ENCODE results near the gene OR10A2.
"Not testable (repeated sequence)": the region's sequence is repeated elsewhere in the genome, so short reads cannot be mapped to it uniquely, and the experiment has no call there.

OR10A2 gene

DNA sequence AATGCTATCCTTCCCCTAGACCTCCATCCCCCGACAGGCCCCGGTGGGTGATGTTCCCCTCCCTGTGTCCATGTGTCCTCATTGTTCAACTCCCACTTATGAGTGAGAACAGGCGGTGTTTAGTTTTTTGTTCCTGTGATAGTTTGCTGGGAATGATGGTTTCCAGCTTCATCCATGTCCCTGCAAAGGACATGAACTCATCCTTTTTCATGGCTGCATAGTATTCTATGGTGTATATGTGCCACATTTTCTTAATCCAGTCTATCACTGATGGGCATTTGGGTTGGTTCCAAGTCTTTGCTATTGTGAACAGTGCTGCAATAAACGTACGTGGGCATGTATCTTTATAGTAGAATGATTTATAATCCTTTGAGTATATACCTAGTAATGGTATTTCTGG is 24.9 kb downstream of the OR10A2 start:
- not testable (repeated sequence) for DNase-seq

DNA sequence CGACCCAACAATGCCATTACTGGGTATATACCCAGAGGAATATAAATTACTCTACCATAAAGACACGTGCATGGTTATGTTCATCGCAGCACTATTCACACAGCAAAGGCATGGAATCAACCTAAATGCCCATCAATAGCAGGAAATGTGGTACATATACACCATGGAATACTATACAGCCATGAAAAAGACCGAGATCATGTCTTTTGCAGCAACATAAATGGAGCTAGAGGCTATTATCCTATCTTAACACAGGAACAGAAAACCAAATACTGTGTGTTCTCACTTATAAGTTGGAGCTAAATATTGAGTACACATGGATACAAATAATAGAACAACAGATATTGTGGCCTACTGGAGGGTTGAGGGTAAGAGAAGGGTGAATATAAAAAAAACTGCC is 26.0 kb downstream of the OR10A2 start:
- no peak for DNase-seq

DNA sequence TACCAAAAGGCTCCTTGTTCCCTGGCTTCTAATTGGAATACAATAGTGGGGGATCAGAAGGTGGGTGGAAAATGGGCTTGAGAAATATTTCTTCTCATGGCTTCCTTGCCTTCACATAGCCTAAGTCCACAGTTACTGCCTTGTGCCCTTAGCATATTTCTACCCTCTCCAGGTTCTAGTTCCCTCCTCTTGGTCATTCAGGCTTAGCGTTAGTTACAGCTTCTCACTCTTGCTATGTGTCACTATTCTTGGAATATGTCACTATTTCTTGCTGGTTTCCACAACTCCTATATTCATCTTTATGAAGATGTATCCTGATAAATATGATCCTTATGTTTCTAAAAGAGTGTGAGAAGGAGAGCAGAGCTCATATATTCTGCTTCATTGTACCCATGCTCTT is 27.0 kb downstream of the OR10A2 start:
- no peak for DNase-seq

DNA sequence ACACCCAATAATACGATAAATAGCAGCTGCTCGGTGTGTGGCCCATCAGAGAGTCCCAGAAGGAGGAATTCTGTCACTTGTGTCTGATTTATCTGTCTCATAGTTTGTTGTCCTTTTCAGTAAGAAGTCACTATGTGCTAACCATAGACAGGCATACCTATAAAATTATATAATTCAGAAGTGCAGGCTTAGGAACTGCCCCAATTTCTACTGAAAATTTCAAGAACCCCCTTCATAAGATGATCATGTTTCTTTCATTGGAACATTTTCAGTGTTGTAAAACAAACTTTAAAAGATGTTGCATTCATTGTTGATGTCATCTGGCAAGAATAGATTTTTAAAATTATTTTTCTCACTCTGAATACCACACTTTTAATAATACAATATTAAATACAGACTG is 29.5 kb downstream of the OR10A2 start, which contains the start of gene OR2D2:
OR2D2 (minus strand) TSS at position 101 of the 400 bp plus-strand sequence; CDS start at position 101, 0 bp downstream.
- no peak for DNase-seq

DNA sequence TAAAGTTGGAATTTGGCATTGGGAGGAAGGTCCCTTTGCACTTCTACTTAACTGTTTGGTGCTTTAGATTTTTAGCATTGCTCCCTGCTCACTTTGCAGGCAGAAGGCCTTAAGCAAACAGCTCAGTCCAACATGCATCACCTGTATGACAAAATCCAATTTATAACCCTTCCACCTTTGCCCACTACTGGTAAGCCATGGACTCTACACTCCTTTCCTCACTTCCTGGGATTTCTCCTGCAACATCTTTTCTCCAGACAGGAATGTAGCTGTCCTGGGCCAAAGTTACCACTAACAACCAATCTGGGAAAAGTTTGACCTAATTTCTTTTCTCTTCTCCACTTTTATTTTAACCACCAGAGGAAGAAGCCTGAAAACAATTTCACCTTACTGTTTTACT is 31.2 kb downstream of the OR10A2 start:
- DNase-seq = no peak

DNA sequence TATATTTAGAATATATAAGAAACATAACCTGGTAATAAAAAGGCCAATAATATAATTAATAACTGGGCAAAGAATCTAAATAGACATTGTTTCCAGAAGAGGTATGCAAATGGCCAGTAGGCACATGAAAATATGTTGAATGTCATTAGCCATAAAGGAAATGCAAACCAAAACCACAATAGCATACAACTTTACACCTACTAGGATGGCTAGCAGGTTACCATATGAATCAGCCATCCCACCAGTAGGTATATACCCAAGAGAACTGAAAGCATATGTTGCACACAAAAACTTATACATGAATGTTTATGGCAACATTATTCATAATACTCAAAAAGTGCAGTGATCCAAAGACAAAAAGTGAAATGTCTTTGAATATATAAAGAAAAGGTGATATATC is 32.2 kb downstream of the OR10A2 start:
- no peak for DNase-seq

DNA sequence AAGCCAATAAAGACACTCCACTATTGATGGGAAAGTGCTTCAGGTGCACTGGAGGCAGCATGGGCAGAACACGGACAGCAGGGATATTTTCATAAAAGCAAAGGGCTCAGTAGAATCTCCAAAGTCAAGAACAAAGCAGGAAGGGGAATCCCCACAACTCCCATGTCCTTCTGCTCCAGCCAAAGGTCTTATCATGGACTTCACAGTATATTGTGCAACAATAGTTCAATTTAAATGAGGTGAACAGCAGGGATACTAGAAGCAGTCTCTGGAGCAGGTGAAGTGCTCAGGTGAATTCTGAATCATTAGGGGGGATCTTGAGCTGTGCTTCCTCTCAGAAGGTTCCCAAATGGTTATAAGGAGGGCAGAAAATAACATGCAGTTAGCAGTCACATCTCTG is 36.1 kb downstream of the OR10A2 start:
- no peak for DNase-seq

DNA sequence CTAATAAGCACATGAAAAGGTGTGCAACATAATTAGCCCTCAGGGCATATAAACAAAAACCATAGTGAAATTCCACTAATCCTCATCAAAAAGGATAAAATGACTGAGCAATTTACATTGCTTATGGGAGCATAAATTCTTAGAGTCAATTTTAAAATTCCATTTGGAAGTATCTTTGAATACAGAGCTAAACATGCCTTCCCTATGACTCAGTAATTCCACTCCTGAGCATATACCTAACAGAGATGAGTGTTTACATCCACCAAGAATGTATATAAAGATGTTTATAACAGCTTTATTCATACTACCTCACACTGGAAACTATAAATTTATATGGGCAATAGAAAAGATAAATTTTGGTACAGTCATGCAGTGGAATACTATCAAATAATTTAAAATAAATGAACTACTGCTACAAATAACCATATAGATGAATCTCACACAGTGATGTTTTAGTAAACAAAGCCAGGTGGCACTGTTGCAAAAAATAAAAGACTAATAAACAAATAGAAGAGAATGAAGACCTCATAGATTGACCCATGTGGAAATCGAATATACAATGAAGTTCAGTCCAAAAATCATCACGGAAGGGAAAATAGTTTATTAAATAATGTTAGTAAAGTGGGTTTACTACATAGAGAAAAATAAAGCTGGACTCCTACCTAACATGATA is 37.6 kb downstream of the OR10A2 start:
- no peak for DNase-seq

DNA sequence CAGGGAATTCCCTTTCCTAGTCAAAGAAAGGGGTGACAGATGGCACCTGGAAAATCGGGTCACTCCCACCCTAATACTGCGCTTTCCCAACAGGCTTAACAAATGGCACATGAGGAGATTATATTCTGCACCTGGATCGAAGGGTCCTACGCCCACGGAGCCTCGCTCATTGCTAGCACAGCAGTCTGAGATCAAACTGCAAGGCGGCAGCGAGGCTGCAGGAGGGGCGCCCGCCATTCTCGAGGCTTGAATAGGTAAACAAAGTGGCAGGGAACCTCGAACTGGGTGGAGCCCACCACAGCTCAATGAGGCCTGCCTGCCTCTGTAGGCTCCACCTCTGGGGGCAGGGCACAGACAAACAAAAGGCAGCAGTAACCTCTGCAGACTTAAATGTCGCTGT is 41.9 kb downstream of the OR10A2 start:
- not testable (repeated sequence) for DNase-seq

DNA sequence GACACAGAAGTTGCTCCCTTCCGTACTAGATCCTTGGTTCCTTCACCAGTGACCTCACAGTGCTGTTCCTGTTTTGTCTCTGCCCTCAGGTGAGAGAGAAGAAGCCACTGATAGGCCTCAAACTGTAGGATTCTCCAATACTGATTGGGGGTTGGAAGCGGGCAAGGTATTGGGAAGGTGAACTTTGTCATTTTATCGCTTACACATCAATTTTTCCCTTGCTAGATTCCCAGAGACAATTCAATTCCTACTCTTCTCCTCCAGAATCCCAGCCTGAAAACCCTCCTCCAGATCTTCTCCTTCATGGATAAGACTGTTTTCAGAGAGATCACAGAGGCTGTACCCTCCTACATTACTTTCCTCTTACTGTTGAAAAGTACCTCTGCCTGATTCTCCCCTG is 48.5 kb downstream of the OR10A2 start:
- no peak for DNase-seq

DNA sequence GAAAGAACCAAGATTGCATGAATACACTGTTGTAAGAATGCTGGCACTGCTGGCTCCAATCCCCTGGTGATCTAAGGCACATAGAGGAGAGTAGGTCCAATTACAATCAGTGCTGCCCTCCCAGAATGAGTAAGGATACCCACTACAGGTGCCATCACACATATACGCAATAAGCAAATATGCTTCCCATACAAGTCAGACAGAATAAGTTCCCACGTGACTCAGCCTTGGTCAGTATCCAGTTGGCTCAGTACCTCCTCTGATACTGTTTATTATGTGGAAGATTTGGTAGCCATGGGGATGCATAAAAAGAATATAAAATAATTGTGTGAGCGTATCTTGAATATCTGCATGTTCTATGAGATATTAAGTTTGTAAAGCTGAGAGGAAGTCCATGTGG is 49.1 kb downstream of the OR10A2 start:
- no peak for DNase-seq

DNA sequence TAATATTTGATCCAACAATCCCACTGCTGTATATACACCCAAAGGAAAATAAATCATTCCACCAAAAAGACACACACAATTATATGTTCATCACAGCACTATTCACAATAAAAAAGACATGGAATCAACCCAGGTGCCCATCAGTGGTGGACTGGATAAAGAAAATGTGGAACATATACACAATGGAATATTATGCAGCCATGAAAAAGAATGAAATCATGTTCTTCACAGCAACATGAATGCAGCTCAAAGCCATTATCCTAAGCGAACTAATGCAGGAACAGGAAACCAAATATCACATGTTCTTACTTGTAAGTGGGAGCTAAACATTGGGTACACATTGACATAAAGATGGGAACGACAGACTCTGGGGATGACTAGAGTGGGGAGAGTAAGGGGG is 56.8 kb downstream of the OR10A2 start:
- DNase-seq = no peak

DNA sequence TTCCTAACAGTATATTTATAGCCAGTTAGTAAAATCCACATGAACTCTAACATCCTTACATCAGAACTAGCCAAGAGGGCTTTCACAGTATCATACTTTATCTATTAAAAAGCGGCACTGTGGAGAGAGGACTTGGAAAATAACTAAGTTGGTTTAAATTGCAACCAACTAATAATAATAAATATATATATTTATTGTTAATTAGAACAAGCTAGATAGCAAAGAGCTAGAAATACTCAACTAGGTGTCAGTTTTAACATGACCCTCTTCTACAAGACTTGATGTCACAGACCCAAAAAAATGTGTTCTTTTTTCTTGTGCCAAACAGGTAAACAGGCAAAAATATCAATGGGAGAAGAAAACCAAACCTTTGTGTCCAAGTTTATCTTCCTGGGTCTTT is 57.8 kb downstream of the OR10A2 start, which contains the start of gene OR2D3:
OR2D3 (plus strand) TSS at position 301 of the 400 bp plus-strand sequence; CDS start at position 301, 0 bp downstream.
- no peak for DNase-seq
